Keratinocyte (primary cell): ENCODE data around the gene CUEDC2.

ENCODE experiments used
- CTCF ChIP-seq, 3 experiments: IDR thresholded peaks in 1 of 3; conservative IDR thresholded peaks in 1 of 3; optimal IDR thresholded peaks in 1 of 3; 2 replicates in 2 of 3; 3 replicates in 1 of 3; pipeline versions ENCODE3 to v1.5.1; 2011; ENCODE audit warnings: low read length in 3 of 3, mild to moderate bottlenecking in 3 of 3, moderate library complexity in 2 of 3, control low read depth in 1 of 3, inconsistent platforms in 1 of 3; ENCODE audit not compliant: insufficient read depth in 2 of 3; ENCODE audit errors: extremely low read depth in 1 of 3
- EZH2 ChIP-seq: IDR thresholded peaks from one replicate; pipeline ENCODE4 v1.6.1; 2012; ENCODE audit warnings: inconsistent platforms, mild to moderate bottlenecking, low read length, moderate library complexity

GRCh38 chr10:102465466-102465865 is 33.1 kb upstream of the CUEDC2 start:
- TF ChIP-seq CTCF (optimal IDR thresholded peaks at IDR 0.05 in 1 of 3, IDR thresholded peaks at IDR 0.05 in 1 of 3, conservative IDR thresholded peaks at IDR 0.05 in 1 of 3; ENCODE audit: extremely low read depth in 1 of 3, insufficient read depth in 2 of 3, low read length in 3 of 3) (no peak), EZH2 (no peak)
